22Rv1 (cell line): ENCODE results near the gene TECPR1.

Source experiments
- ZFX ChIP-seq: fragments of 450-650 bp; IDR thresholded peaks from 2 replicates; pipeline ENCODE4 v1.6.1; 2017; ENCODE audit warnings: antibody characterized with exemption, borderline replicate concordance
- TF ChIP-seq, protein P1 (sequence below): fragments of 450-650 bp; IDR thresholded peaks from 2 replicates; pipeline ENCODE4 v1.5.1; 2017; ENCODE audit warnings: mild to moderate bottlenecking

DNA sequence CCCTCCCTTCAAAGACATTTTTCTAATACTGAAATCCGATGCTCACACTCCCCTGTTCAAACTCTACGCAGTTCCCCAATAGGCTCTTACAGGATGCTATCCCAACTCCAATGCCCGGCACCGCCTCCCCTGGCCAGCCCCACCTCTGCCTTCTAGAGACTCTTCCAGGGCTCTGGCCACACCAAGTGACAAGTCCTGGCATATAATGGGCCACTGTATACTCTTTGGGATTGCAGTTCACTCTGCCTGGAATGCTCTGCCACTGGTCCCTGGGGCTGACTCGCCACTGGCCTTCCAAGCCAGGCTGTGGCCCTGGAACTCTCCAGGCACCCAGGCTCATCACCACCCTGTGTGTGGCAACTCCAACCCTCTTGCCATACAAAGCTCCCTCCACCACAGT is 26.4 kb upstream of the TECPR1 start:
- TF ChIP-seq, protein P1, sequence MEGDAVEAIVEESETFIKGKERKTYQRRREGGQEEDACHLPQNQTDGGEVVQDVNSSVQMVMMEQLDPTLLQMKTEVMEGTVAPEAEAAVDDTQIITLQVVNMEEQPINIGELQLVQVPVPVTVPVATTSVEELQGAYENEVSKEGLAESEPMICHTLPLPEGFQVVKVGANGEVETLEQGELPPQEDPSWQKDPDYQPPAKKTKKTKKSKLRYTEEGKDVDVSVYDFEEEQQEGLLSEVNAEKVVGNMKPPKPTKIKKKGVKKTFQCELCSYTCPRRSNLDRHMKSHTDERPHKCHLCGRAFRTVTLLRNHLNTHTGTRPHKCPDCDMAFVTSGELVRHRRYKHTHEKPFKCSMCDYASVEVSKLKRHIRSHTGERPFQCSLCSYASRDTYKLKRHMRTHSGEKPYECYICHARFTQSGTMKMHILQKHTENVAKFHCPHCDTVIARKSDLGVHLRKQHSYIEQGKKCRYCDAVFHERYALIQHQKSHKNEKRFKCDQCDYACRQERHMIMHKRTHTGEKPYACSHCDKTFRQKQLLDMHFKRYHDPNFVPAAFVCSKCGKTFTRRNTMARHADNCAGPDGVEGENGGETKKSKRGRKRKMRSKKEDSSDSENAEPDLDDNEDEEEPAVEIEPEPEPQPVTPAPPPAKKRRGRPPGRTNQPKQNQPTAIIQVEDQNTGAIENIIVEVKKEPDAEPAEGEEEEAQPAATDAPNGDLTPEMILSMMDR = no peak
- TF ChIP-seq ZFX = no peak
